Suprapubic skin (tissue), 4 donors: ENCODE data around the gene DNAJB1. TPM values are rescaled to one million over a fixed set of nuclear protein-coding genes. Genes with fewer than 3 reads are reported as not detected.

Source experiments
- DNase-seq, 2 donors: peaks; one replicate each; pipeline ENCODE4 v3.0.0-alpha.2; 2019; ENCODE audit warnings: low spot score in 2 of 2
- H3K27ac ChIP-seq: fragments of 200-600 bp; sonication (generic); one replicate; pipeline ENCODE4 v1.5.1; 2019
- H3K27me3 ChIP-seq: fragments of 200-600 bp; sonication (generic); one replicate; pipeline ENCODE4 v1.5.1; 2019
- H3K36me3 ChIP-seq: fragments of 200-600 bp; sonication (generic); one replicate; pipeline ENCODE4 v1.5.1; 2019
- H3K4me1 ChIP-seq: fragments of 200-600 bp; sonication (generic); one replicate; pipeline ENCODE4 v1.5.1; 2019
- H3K4me3 ChIP-seq: fragments of 200-600 bp; sonication (generic); one replicate; pipeline ENCODE4 v1.5.1; 2019; ENCODE audit warnings: mild to moderate bottlenecking
- H3K9me3 ChIP-seq: fragments of 200-600 bp; sonication (generic); one replicate; pipeline ENCODE4 v1.5.1; 2019
- EP300 ChIP-seq: sonication (generic); formaldehyde crosslinking; IDR thresholded peaks from one replicate; pipeline ENCODE4 v1.6.1; 2017; ENCODE audit warnings: antibody characterized with exemption
- POLR2A ChIP-seq, 2 donors: fragments of 450-650 bp; IDR thresholded peaks; one replicate each; pipeline ENCODE4 v1.6.1; 2017; ENCODE audit warnings: antibody characterized with exemption in 2 of 2, mild to moderate bottlenecking in 2 of 2, moderate library complexity in 2 of 2
- POLR2AphosphoS5 ChIP-seq, 3 donors: sonication (generic); formaldehyde crosslinking; IDR thresholded peaks; one replicate each; pipeline ENCODE4 v1.6.1; 2017; ENCODE audit warnings: antibody characterized with exemption in 3 of 3
- WGBS: methylation state at CpG from one replicate; pipeline ENCODE4 v1.1.5; 2018; 5-methylcytosine and 5-hydroxymethylcytosine counted together
- total RNA-seq, 4 donors: library from RNA; depleted of rRNA; stranded (reverse); fragments of >200 nt; gene quantifications; one replicate each; pipeline ENCODE4 v1.1.0, GENCODE V29; 2016
- TF ChIP-seq, protein P1 (sequence below), 2 donors: fragments of 200-600 bp in 1 of 2; fragments of 450-650 bp in 1 of 2; sonication (generic) in 1 of 2; IDR thresholded peaks; one replicate each; pipeline ENCODE4 v1.5.1; 2016 to 2019; ENCODE audit warnings: antibody characterized with exemption in 2 of 2, mild to moderate bottlenecking in 1 of 2, moderate library complexity in 1 of 2

DNAJB1 gene
- total RNA-seq, 4 donors from 2014 or later = 54.5 to 197 (median 145) TPM

DNA sequence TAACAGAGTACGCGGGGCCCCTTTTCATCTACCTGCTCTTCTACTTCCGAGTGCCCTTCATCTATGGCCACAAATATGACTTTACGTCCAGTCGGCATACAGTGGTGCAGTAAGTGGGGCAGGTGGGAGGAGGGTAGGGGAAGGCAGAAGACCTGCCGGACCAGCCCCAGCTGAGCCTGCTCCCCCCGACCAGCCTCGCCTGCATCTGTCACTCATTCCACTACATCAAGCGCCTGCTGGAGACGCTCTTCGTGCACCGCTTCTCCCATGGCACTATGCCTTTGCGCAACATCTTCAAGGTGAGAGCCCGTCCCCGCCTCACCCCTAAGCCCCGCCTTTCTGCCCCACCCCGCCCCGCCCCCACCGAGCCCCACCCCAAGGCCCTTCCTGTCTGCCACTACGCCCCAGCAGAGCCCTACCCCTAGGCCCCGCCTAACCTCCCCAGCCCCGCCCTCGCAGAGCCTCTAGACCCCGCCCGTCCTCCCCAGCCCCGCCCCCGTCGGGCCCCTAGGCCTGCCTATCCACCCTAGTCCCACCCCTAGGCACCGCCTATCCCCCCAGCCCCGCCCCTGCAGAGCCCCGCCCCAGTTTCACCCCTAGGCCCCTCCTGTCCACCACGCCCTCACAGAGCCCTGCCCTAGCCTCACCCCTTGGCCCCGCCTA lies 45.9 kb upstream of the DNAJB1 start:
- Histone ChIP-seq H3K9me3 (no peaks in the 10 kb centered on the region), H3K27me3 (no peaks in the 10 kb centered on the region), H3K4me1 (peaks cover 53% of the 10 kb centered on the region), H3K27ac (peak overlapping the region; percentile 68), H3K36me3 (peaks cover 35% of the 10 kb centered on the region), H3K4me3 (no peak overlapping the region)
- TF ChIP-seq EP300 (no peak), POLR2AphosphoS5 (IDR thresholded peaks at IDR 0.05) (no peak), POLR2A (IDR thresholded peaks at IDR 0.05) (no peak)
- TF ChIP-seq, protein P1, sequence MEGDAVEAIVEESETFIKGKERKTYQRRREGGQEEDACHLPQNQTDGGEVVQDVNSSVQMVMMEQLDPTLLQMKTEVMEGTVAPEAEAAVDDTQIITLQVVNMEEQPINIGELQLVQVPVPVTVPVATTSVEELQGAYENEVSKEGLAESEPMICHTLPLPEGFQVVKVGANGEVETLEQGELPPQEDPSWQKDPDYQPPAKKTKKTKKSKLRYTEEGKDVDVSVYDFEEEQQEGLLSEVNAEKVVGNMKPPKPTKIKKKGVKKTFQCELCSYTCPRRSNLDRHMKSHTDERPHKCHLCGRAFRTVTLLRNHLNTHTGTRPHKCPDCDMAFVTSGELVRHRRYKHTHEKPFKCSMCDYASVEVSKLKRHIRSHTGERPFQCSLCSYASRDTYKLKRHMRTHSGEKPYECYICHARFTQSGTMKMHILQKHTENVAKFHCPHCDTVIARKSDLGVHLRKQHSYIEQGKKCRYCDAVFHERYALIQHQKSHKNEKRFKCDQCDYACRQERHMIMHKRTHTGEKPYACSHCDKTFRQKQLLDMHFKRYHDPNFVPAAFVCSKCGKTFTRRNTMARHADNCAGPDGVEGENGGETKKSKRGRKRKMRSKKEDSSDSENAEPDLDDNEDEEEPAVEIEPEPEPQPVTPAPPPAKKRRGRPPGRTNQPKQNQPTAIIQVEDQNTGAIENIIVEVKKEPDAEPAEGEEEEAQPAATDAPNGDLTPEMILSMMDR (IDR thresholded peaks at IDR 0.05) = no peak
- peak in 1 of 2 donors; percentile 72 for DNase-seq
- WGBS = 70% methylated on average over 26 of the region's 33 CpGs

DNA sequence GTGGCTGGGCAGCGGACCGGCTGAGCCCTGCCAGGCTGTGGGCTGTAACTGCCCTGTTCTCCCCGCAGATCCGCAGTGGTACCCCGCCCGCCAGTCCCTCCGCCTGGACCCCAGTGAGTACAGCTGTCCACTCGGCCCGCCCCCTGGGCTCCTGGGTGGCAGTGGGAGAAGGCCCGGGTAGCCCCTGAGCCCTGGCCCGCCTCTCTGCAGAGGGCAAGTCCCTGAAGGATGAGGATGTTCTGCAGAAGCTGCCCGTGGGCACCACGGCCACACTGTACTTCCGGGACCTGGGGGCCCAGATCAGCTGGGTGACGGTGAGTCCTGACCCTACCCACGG lies 45.4 kb upstream of the DNAJB1 start:
- Histone ChIP-seq H3K9me3 (no peaks in the 10 kb centered on the region), H3K4me1 (peaks cover 59% of the 10 kb centered on the region), H3K36me3 (peaks cover 35% of the 10 kb centered on the region), H3K27ac (peak overlapping the region; percentile 68), H3K27me3 (no peaks in the 10 kb centered on the region), H3K4me3 (no peak overlapping the region)
- DNase-seq = no peak
- TF ChIP-seq EP300 (no peak), POLR2A (IDR thresholded peaks at IDR 0.05) (no peak), POLR2AphosphoS5 (IDR thresholded peaks at IDR 0.05) (no peak)
- TF ChIP-seq, protein P1 (IDR thresholded peaks at IDR 0.05) = no peak
- WGBS = 75% methylated on average over 1 of the region's 16 CpGs

DNA sequence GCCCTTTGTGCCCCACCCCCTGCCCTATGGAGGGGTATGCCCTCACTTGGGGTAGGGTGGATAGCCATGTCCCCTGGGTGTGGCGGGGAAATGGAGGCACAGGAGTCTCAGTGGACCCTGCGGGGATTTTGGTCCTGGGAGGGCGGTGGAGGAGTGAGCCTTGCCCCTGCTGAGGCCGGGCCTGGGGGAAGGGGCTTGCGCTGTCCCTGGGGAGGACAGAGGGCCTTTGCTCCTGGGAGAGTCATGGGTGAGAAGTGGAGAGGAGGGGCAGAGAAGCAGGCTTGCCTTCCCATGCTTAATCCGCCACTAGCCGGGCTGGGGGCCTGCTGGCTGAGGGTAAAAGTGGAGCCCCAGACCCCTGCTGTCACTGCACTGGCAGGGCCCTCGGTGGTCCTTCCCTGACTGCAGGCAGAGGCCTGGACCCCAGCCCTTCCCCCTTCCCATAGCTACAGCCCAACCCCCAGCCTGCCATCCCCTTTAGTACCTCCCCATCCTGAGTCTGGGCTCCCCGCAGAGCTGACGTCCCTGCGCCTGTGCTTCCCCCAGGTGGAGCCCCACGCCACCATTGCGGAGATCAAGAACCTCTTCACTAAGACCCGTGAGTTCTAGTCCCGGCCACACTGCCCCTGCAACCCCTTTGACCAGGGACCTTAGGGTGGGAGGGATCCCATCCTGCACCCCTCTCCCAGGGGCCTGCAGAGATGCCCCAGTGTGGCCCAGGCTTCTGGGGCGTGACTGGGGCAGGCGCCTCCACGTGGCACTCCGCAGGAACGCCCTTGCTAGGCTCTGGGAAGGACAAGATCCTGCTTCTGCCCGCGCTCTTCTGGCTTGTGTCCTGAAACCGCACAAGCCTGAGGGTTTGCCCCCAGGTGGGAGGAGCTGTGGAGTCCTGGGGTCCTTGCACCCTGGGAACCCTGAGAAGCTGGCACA lies 44.7 kb upstream of the DNAJB1 start:
- WGBS = 90% methylated on average over 8 of the region's 23 CpGs
- DNase-seq = no peak
- no peaks in the 10 kb centered on the region for H3K9me3 ChIP-seq
- H3K4me3 ChIP-seq = peak overlapping the region; percentile 18
- H3K27ac ChIP-seq = peak overlapping the region; percentile 68
- TF ChIP-seq EP300 = no peak
- TF ChIP-seq POLR2A (IDR thresholded peaks at IDR 0.05) = no peak
- TF ChIP-seq POLR2AphosphoS5 (IDR thresholded peaks at IDR 0.05) = no peak
- TF ChIP-seq, protein P1 (IDR thresholded peaks at IDR 0.05) = no peak
- no peaks in the 10 kb centered on the region for H3K27me3 ChIP-seq
- H3K4me1 ChIP-seq = peaks cover 65% of the 10 kb centered on the region
- H3K36me3 ChIP-seq = peaks cover 35% of the 10 kb centered on the region

DNA sequence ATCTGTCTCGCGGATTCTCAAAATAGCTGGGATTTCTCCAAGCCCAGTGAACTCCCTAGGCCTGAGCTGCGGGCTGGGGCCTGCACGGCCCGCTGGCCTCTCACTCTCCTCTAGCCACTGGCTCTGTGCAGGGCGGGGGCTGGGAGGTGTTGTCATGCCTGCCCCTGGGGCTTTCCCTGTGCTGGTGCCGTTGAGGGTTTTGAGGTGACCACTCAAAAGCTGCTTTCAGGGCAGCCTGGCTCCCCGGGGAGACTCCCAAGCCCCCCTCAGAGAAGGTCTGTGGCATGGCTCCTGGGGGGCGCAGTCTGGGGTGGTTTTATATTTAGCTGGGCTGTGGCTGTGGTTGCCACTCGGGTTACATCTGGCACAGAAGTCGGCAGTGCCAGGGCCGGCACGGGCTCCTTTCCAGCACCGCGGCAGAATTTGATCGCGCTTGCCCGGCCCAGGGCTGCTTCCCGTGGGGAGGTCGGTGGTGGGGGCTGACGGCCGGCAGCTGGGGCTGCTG lies 43.7 kb upstream of the DNAJB1 start:
- H3K9me3 ChIP-seq = no peaks in the 10 kb centered on the region
- DNase-seq = no peak
- WGBS = 32% methylated on average over 6 of the region's 22 CpGs
- peak overlapping the region; percentile 18 for H3K4me3 ChIP-seq
- peak overlapping the region; percentile 68 for H3K27ac ChIP-seq
- H3K4me1 ChIP-seq = peaks cover 72% of the 10 kb centered on the region
- H3K36me3 ChIP-seq = peaks cover 29% of the 10 kb centered on the region
- TF ChIP-seq EP300 (no peak), POLR2AphosphoS5 (IDR thresholded peaks at IDR 0.05) (no peak), POLR2A (IDR thresholded peaks at IDR 0.05) (no peak)
- TF ChIP-seq, protein P1 (IDR thresholded peaks at IDR 0.05) = no peak
- no peaks in the 10 kb centered on the region for H3K27me3 ChIP-seq

DNA sequence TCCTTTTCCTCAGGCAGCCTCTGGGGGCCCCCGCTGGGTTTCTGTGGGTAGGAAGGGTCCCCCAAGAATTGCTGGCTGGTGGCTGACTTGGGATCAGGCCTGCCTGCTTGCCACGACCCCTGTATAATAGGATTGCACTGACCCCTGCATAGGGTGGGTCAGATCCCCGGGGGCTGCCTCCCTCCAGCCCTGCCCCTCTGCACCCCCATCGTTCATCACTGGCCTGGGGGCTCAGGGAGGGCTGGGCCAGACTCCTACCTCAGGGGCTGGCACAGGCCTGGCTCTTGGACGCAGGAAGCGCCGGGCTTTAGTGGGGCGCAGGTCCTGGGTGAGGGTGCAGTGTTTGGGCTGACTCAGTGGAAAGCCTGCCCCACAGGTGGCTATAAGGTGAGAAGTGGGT lies 43.1 kb upstream of the DNAJB1 start:
- H3K4me3 ChIP-seq = no peak overlapping the region
- WGBS = no CpG with 5 or more reads among the region's 8 CpGs
- H3K9me3 ChIP-seq = no peaks in the 10 kb centered on the region
- no peak for DNase-seq
- TF ChIP-seq POLR2AphosphoS5 (IDR thresholded peaks at IDR 0.05) (no peak), EP300 (no peak), POLR2A (IDR thresholded peaks at IDR 0.05) (no peak)
- TF ChIP-seq, protein P1 (IDR thresholded peaks at IDR 0.05) = no peak
- peak overlapping the region; percentile 68 for H3K27ac ChIP-seq
- peaks cover 78% of the 10 kb centered on the region for H3K4me1 ChIP-seq
- H3K36me3 ChIP-seq = peaks cover 23% of the 10 kb centered on the region
- H3K27me3 ChIP-seq = no peaks in the 10 kb centered on the region
